GM18519 (cell line): Measurements from ENCODE around the gene NEK1.
"Not testable (repeated sequence)": the region's sequence is repeated elsewhere in the genome, so short reads cannot be mapped to it uniquely, and the experiment has no call there.

Experiments
- ATAC-seq: cut with Tn5 transposase; IDR thresholded peaks from one replicate; pipeline ENCODE4 v1.9.1; 2021; ENCODE audit warnings: mild to moderate bottlenecking, moderate library complexity; ENCODE audit not compliant: unreplicated experiment, low FRiP score

Gene NEK1

DNA sequence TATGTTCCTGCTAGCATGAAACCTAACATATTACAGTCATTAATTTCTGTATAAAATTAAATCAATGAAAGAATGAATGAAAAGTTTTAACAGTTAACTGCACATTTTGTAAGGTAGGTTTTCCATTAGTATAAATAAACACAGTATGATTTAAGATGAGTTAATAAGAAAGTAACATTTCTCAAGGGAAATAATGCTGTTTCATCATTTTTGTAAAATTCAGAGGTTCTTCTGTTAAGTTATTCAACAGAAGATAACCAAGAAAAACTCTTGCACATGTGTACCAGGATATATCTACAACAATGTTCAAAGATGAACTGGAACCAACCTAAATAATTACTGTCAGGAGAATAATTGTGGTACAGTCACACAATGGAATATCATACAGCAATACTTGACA, 88.6 kb downstream of the NEK1 start:
- ATAC-seq, result no peak

DNA sequence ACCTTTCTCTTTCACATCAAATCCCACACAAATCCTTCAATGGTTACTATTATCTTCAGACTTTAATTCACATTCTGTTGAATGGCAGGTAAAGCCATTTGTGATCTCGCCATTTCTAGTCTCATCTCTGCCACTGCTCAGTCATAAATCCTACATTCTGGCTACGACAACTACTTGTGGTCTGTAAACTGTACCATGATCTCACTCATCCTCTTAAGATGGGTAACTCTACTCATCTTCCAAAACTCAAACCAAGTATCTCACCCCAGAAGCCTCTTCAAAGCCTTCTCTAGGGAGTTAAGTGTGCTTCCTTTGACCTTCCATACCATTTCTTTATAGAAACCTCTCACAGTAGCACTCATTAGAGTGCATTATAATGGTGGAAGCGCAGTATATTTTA, 101.8 kb downstream of the NEK1 start:
- no peak for ATAC-seq

- ATAC-seq, result no peak
Observed at GRCh38 chr4:169506903-169507302, 105.5 kb downstream of the NEK1 start.

DNA sequence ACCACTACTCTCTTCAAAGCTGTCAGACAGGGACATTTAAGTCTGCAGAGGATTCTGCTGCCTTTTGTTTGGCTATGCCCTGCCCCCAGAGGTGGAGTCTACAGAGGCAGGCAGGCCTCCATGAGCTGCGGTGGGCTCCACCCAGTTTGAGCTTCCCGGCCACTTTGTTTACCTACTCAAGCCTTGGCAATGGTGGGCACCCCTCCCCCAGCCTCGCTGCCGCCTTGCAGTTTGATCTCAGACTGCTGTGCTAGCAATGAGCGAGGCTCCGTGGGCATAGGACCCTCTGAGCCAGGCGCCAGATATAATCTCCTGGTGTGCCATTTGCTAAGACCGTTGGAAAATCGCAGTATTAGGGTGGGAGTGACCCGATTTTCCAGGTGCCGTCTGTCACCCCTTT, 112.5 kb downstream of the NEK1 start:
- not testable (repeated sequence) for ATAC-seq

GRCh38 chr4:169494234-169494633, 118.1 kb downstream of the NEK1 start:
- not testable (repeated sequence) for ATAC-seq

DNA sequence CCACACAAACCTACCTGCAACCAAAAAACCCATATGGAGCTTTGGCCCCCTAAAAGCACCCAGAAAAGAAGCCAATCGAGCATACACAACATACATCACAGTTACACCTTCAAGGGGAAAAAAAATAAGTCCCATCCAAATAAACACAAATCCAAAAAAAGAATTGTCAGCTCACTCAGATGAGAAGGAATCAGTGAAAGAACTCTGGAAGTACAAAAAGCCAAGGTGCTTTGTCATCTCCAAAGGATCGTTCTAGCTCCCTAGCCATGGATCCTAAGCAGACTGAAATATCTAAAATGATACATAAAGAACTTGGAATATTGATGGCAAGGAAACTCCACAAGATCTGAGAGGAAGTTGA, 119.2 kb downstream of the NEK1 start:
- ATAC-seq, result no peak

- ATAC-seq, result peak; percentile 51
Observed at GRCh38 chr4:169492436-169493163, 119.8 kb downstream of the NEK1 start.

- no peak for ATAC-seq
Observed at GRCh38 chr4:169491211-169491610, 121.2 kb downstream of the NEK1 start.

DNA sequence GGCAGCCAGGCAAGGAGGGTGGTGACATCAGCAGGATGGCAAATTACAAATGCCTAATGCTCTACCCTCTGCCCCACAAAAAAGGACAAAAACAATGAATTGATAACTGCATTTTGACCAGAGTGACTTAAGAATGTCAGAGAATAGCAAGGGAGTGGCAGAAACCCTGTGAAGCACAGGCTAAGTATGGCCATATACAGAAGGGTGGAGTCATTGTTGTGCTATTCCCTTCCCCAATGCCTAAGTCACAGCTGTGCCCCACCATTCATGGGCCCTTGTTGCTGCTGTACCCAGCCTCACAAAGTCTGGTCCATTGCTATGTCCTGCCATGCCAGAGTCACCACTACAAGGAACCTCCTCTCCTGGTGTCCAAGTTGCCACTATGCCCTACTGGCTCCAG, 123.1 kb downstream of the NEK1 start:
- ATAC-seq, result no peak

DNA sequence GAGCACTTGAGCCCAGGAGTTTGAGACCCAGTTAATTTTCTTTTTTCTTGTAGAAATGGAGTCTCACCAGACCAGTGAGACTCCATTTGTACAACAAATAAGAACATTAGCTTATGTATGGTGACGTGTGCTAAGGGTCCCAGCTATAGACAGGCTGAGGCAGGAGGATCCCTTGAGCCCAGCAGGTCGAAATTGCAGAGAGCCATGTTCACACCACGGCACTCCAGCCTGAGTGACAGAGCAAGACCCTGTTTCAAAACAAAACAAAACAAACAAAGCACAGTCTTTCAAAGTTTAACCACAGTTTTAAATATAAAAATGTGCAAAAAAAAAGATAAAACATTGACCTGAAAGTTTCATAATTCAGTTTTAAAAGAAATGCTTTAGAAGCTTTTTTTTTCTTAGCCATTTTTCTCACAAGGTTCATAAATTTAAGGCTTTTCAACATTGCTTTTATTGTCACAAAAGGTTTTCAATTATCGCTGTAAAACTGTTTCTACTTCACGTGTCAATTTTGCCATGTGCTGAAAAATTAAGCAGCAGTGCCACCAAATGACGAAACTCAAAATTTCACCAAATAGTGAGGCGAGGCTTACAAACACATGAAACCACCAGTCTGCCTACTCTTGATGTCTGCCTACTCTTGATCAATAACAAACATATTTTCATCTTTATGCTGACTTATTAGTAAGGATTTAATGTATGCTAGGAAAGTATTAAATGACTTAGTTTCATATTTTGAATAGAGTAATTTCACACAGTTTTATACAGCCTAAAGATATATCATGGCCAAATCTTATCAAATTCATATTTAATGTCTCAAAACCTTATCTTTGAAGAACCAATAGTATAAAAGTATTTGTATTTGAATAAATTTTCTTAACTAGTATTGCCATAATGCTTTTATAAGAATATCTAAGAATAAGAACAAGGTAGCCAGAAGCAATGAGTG, 126.3 kb downstream of the NEK1 start:
- no peak for ATAC-seq

DNA sequence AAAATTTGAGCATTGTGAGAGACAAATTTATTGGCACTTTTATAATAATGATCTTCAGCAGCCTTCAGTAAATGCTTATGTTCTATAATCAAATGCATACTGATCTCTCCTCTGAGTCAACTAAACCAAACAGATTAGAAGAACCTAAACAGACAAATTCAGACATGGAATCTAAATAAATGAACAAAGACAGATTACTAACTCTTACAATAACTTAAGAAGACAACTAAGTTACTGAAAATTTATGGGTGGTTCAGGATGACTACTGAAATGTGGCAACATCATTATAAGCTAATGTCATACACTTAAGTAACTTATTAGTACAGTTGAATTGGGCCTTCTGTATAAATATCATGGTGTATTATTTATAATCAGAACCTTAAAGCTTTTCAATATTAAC, 127.3 kb downstream of the NEK1 start:
- ATAC-seq, result no peak

DNA sequence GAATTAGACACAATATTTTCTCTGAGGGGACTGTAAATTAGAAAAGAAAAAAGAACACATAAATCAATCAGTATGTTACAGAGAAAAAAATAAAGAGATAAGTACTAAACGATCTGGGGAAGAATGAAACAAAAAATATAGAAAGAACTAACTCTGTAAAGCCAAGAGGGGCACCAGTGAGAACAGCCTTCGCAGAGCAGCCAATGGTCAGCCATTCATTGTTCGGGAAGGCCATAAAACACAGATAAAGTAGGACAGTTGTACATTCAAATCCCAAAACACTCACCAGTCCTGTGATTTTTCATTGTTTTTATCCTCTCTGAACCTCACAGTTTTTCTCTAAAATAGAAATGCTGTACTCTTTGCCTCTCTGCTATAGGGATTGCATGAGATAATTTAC, 127.9 kb downstream of the NEK1 start:
- ATAC-seq, result no peak

GRCh38 chr4:169464080-169464479, 148.3 kb downstream of the NEK1 start:
- ATAC-seq, result no peak

DNA sequence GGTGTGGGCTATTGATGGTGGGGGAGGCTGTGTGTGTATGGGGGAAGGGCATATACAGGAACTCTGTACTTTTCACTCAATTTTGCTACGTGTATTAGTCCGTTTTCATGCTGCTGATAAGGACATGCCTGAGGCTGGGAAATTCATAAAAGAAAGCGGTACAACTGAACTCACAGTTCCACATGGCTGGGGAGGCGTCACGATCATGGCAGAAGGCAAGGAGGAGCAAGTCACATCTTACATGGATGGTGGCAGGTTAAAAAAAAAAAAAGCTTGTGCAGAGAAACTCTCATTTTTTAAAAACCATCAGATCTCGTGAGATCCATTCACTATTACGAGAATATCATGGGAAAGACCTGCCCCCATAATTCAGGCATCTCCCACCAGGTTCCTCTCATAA, 152.3 kb downstream of the NEK1 start:
- ATAC-seq, result no peak

- no peak for ATAC-seq
Observed at GRCh38 chr4:169458575-169458974, 153.8 kb downstream of the NEK1 start.

- not testable (repeated sequence) for ATAC-seq
Observed at GRCh38 chr4:169452644-169453043, 159.7 kb downstream of the NEK1 start.

- ATAC-seq, result not testable (repeated sequence)
Observed at GRCh38 chr4:169448935-169449334, 163.4 kb downstream of the NEK1 start.

GRCh38 chr4:169446824-169447223, 165.6 kb downstream of the NEK1 start:
- ATAC-seq, result no peak

DNA sequence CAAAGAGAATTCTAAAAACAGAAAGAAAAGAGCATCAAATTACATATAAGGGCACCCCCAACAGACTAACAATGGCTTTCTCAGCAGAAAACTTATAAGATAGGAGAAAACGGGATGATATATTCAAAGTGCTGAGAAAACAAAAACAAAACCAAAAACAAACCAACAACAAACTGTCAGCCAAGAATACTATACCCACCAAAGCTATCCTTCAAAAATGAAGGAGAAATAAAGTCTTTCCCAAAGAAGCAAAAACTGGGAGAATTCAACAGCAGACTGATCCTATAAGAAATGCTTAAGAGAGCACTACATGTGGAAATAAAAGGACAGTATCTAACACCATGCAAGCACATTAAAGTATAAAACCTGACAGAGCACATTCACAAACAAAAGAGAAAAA, 168.6 kb downstream of the NEK1 start:
- ATAC-seq, result no peak

DNA sequence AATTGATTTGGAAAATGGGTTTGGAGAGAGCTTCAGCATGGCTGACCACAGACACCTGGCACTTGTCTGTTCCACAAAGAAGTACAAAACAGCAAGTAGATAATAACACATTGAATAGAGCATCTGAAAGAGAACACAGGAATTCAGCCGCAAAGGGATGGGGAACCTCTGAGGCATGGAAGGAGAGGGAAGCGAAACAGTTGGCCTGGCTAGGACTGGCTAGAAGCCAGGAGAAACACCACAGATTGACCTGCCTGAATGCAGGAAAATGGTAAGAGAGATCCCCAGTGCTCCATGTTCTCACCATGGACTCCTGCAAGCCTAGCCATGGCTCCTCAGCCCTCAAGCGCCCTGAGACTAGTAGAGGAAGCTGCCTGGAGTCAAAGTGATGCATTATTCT, 171.9 kb downstream of the NEK1 start:
- ATAC-seq, result no peak

DNA sequence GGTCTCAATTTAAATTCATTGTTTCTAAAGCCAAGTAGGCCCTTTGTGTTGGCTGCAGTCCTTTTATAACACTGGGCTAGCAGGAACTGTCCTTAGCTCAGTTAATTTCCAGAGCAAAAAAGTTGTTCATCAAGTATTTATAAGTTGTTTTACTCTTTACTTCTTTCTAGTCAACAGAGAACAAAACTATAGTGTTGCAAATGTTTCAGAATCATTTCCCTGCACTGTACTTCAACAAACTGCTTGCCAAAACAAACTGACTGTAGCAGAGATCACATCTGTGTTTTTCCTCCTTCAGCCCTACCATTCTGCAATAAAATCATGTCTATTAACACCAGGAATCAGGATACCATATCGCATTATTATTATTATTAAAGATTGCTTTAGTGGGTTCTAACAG, 173.1 kb downstream of the NEK1 start:
- no peak for ATAC-seq

- peak; percentile 35 for ATAC-seq
Observed at GRCh38 chr4:169438057-169438480, 174.3 kb downstream of the NEK1 start.
